Measurements from ENCODE around the gene SUFU.

- TF ChIP-seq EZH2 (IDR thresholded peaks at IDR 0.05; ENCODE audit: borderline replicate concordance): no peak
- TF ChIP-seq, protein P1, sequence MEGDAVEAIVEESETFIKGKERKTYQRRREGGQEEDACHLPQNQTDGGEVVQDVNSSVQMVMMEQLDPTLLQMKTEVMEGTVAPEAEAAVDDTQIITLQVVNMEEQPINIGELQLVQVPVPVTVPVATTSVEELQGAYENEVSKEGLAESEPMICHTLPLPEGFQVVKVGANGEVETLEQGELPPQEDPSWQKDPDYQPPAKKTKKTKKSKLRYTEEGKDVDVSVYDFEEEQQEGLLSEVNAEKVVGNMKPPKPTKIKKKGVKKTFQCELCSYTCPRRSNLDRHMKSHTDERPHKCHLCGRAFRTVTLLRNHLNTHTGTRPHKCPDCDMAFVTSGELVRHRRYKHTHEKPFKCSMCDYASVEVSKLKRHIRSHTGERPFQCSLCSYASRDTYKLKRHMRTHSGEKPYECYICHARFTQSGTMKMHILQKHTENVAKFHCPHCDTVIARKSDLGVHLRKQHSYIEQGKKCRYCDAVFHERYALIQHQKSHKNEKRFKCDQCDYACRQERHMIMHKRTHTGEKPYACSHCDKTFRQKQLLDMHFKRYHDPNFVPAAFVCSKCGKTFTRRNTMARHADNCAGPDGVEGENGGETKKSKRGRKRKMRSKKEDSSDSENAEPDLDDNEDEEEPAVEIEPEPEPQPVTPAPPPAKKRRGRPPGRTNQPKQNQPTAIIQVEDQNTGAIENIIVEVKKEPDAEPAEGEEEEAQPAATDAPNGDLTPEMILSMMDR (IDR thresholded peaks at IDR 0.05; ENCODE audit: poor library complexity): no peak
These were observed 56.0 kb downstream of the SUFU start for GRCh38 chr10:102559764-102560163.
